ENCODE data around the gene NRGN. TPM values are rescaled to one million over a fixed set of nuclear protein-coding genes. Genes with fewer than 3 reads are reported as not detected.

Gene NRGN
- total RNA-seq, 4 donors from 2014 or later: 0.83 to 5.0 (median 1.5) TPM

GRCh38 chr11:124747406-124748099 is 7.8 kb downstream of the NRGN start:
- intact Hi-C loops (cut with DNase I): no loop called here
- Histone ChIP-seq H3K27me3 (peaks cover 0 to 93% (median 1%) of the 10 kb centered on the region in 4 donors), H3K4me3 (peak overlapping the region in 3 of 4 donors; percentile 51 to 74 (median 59)), H3K27ac (peak overlapping the region; percentile 63 to 83 (median 78)), H3K36me3 (no peaks in the 10 kb centered on the region), H3K9me3 (no peaks in the 10 kb centered on the region), H3K4me1 (peaks cover 24 to 56% (median 31%) of the 10 kb centered on the region in 3 donors)
- WGBS, 2 donors: 68 to 70% methylated on average over 11 to 14 of the region's 14 CpGs
- TF ChIP-seq CTCF (IDR thresholded peaks at IDR 0.05) (no peak), POLR2A (IDR thresholded peaks at IDR 0.05) (no peak)
- DNase-seq: no peak

- no peak for TF ChIP-seq CTCF (IDR thresholded peaks at IDR 0.05)
- 53 to 75% methylated on average over 6 of the region's 7 CpGs for WGBS, 2 donors
These were observed 8.3 kb downstream of the NRGN start for GRCh38 chr11:124748100-124748418.

GRCh38 chr11:124748481-124749343 is 9.0 kb downstream of the NRGN start:
- H3K36me3 ChIP-seq: peaks cover 0 to 4% (median 0%) of the 10 kb centered on the region in 3 donors
- H3K27ac ChIP-seq: peak overlapping the region; percentile 63 to 83 (median 78)
- H3K4me1 ChIP-seq: peaks cover 24 to 67% (median 35%) of the 10 kb centered on the region in 3 donors
- 21 to 49% methylated on average over 7 to 11 of the region's 12 CpGs for WGBS, 2 donors
- H3K9me3 ChIP-seq: no peaks in the 10 kb centered on the region
- no peak for TF ChIP-seq CTCF (IDR thresholded peaks at IDR 0.05)
- TF ChIP-seq POLR2A (IDR thresholded peaks at IDR 0.05): no peak
- no peak overlapping the region for H3K4me3 ChIP-seq
- H3K27me3 ChIP-seq: peaks cover 0 to 92% (median 1%) of the 10 kb centered on the region in 4 donors
- no peak for DNase-seq
- intact Hi-C loops (cut with DNase I): no loop called here

More at GRCh38 chr11:124748100-124748418, 8.3 kb downstream of the NRGN start:
- H3K9me3 ChIP-seq: no peaks in the 10 kb centered on the region
- DNase-seq: no peak
- no peaks in the 10 kb centered on the region for H3K36me3 ChIP-seq
- intact Hi-C loops (cut with DNase I): no loop called here
- peaks cover 24 to 61% (median 34%) of the 10 kb centered on the region in 3 donors for H3K4me1 ChIP-seq
- peaks cover 0 to 92% (median 1%) of the 10 kb centered on the region in 4 donors for H3K27me3 ChIP-seq
- no peak overlapping the region for H3K4me3 ChIP-seq
- H3K27ac ChIP-seq: peak overlapping the region; percentile 63 to 83 (median 78)

GRCh38 chr11:124749912-124750311 is 10.2 kb downstream of the NRGN start:
- Histone ChIP-seq H3K4me1 (peaks cover 24 to 67% (median 35%) of the 10 kb centered on the region in 3 donors), H3K4me3 (no peak overlapping the region), H3K27me3 (peaks cover 0 to 81% (median 1%) of the 10 kb centered on the region in 4 donors)

More at GRCh38 chr11:124749912-124750311, 10.2 kb downstream of the NRGN start:
- H3K27ac ChIP-seq: peak overlapping the region; percentile 14 to 81 (median 68)
- intact Hi-C loops (cut with DNase I): no loop called here
- TF ChIP-seq POLR2A (IDR thresholded peaks at IDR 0.05) (no peak), CTCF (IDR thresholded peaks at IDR 0.05) (no peak)
- no peaks in the 10 kb centered on the region for H3K9me3 ChIP-seq
- 54 to 67% methylated on average over 1 of the region's 1 CpG for WGBS, 2 donors
- peaks cover 0 to 5% (median 0%) of the 10 kb centered on the region in 3 donors for H3K36me3 ChIP-seq
- no peak for DNase-seq
